Measurements from ENCODE around the gene ERCC5. TPM values are rescaled to one million over a fixed set of nuclear protein-coding genes. Genes with fewer than 3 reads are reported as not detected.

Gene ERCC5
- total and polyA plus RNA-seq, 2 of the 8 experiments (the other 6 are each of a cell fraction or from before 2014, with no cell fraction given), result 3.8 to 24.4 TPM

- TF ChIP-seq RXRA (IDR thresholded peaks at IDR 0.05; ENCODE audit: insufficient read depth, low read depth, low read length) (no peak), BACH1 (IDR thresholded peaks at IDR 0.05; ENCODE audit: low read length) (no peak), MAX (IDR thresholded peaks at IDR 0.05) (no peak), RAD21 (IDR thresholded peaks at IDR 0.05 in 1 of 2, conservative IDR thresholded peaks at IDR 0.05 in 1 of 2; ENCODE audit: low read depth in 2 of 2, low read length in 2 of 2) (no peak), CHD7 (IDR thresholded peaks at IDR 0.05; ENCODE audit: insufficient replicate concordance, low read length) (no peak), SIN3A (conservative IDR thresholded peaks at IDR 0.05 in 1 of 2, IDR thresholded peaks at IDR 0.05 in 1 of 2; ENCODE audit: low read depth in 1 of 2, low read length in 2 of 2) (no peak), JUN (IDR thresholded peaks at IDR 0.05; ENCODE audit: low read depth, low read length) (no peak), KDM5A (IDR thresholded peaks at IDR 0.05; ENCODE audit: low read length) (no peak)
These were observed 55.9 kb downstream of the ERCC5 start (continued) for GRCh38 chr13:102901615-102902305.
